ENCODE data around the gene LEMD2.
"Not testable (repeated sequence)": the region's sequence is repeated elsewhere in the genome, so short reads cannot be mapped to it uniquely, and the experiment has no call there.

Gene LEMD2

DNA sequence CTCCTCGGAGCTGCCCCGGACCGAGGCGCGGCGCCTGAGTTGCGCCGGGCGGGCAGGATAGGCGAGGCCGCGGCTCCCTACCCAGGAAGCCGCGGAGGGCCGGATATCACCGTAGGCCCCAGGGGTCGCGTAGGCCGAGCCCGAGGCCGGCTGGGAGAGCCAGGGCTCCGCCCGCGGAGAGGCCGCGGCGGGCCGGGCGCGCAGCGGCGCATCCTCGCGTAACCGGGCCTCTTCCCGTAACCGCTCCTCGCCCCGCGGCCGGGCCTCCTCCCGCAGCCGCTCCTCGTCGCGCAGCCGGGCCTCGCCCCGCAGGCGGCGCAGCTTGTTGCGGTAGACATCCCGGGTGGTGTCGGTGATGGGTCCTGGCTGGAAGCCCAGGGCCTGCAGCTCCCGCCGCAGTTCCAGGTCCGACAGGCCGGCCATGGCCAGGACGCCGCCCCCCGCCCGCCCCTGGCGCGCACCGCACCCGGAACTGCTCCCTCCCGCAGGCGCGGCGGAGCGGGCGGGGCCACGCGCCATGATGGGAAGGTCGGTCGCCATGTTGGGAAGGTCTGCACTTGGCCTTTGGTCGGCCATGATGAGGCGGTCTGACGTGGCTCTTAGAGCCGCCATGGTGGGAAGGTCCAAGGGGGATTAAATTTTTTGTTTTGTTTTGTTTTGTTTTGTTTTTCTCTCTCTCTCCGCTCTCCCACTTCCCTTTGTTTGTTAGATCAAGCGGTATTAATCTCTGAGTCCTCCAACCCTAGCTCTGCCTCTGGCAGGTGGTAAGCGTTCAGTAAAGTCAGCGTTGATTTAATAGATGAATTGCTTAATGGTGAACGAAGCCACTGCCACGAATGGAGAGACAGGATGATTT is at the start of gene LEMD2:
Gene LEMD2, minus strand, starts transcription at position 437 of the 856 bp plus-strand sequence. Its CDS starts 14 bp downstream, at position 423.
- peak within 1 kb of the TSS; percentile 92 for H3K27ac ChIP-seq (ENCODE audit: low read length)
- H3K4me1 ChIP-seq (ENCODE audit: control insufficient read depth, insufficient read depth, low read length): peaks cover 32% of the 10 kb centered on the region
- H3K9ac ChIP-seq (ENCODE audit: low read length in 2 of 2): peak within 1 kb of the TSS; percentile 82 to 92
- peak within 1 kb of the TSS; percentile 59 to 80 for H3K4me3 ChIP-seq (ENCODE audit: low read length in 2 of 2)
- H3K36me3 ChIP-seq (ENCODE audit: control insufficient read depth in 2 of 2, insufficient read depth in 2 of 2, low read length in 2 of 2): peaks cover 6 to 15% of the 10 kb centered on the region in 2 donors
- no peaks in the 10 kb centered on the region for H3K9me3 ChIP-seq (ENCODE audit: control insufficient read depth in 2 of 2, low read length in 2 of 2)
- peaks cover 0 to 4% of the 10 kb centered on the region in 2 donors for H3K27me3 ChIP-seq (ENCODE audit: control insufficient read depth in 1 of 2, insufficient read depth in 2 of 2, low read length in 2 of 2)

DNA sequence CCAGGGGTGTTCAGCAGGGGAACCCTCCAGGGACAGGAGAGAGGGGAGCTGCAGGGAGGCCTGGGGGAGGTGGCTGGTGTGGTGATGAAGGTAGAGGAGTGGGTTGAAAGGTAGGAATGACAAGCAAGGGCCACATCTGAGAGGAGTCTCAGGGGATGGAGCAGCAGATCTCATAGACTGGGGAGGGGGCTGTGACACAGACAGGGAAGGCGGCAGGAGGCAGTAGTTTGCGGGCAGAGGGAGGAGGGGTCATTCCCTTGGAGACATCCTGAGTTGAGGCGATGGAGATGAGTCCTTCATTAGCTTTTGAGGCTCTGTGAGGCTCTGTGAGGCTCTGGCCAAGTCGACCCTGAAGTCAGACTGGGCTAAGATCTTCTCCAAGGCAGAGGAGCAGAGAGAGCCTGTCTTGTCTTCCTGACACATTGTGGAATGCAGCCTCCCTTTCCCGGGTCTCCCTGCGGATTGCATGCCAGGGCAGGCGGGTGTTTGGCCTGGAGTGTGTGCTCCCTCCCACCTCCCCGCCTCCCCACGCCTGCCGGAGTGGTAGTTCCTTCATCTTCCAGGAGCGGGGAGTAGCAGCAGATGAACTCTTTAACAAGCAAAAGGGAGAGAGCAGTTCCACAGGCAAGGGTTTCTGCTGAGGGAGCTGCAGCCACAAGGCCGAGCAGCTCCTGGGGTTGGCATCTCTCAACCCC is 49.2 kb upstream of the LEMD2 start:
- Histone ChIP-seq H3K4me3 (ENCODE audit: low read length in 2 of 2) (no peak overlapping the region), H3K36me3 (ENCODE audit: control insufficient read depth in 2 of 2, insufficient read depth in 2 of 2, low read length in 2 of 2) (no peaks in the 10 kb centered on the region), H3K9ac (ENCODE audit: low read length in 2 of 2) (no peak overlapping the region), H3K27ac (ENCODE audit: low read length) (no peak overlapping the region), H3K27me3 (ENCODE audit: control insufficient read depth in 1 of 2, insufficient read depth in 2 of 2, low read length in 2 of 2) (no peaks in the 10 kb centered on the region), H3K4me1 (ENCODE audit: control insufficient read depth, insufficient read depth, low read length) (peaks cover 9% of the 10 kb centered on the region), H3K9me3 (ENCODE audit: control insufficient read depth in 2 of 2, low read length in 2 of 2) (peaks cover 0 to 5% of the 10 kb centered on the region in 2 donors)

DNA sequence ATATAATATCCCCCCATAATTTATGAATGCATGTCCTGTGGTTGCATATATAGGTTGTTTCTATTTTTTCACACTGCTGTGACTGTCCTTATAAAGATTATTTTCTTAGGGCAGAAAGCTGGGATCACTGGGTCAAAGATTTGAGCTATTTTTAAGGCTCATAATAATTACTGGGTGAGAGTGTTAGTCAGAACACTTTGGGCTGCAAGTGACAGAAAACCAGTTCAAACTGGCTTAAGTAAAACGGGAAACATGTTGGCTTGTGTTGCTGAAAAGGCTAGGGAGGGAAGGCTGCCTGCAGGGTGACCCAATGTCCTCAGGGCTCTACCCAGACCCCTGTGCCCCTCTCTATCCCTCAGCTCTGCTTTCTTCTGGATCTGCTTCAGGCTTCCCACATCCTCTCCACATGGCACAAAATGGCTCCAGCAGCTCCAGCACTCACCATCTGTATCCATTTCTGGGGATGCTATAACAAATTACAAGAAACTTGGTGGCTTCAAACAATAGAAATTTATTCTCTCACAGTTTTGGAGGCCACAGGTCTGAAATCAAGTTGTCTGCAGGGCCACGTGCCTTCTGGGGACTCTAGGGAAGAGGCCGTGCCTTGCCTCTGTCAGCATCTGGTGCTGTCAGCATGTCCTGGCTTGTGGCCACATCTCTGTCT is 48.0 kb upstream of the LEMD2 start:
- H3K27me3 ChIP-seq (ENCODE audit: control insufficient read depth in 1 of 2, insufficient read depth in 2 of 2, low read length in 2 of 2): no peaks in the 10 kb centered on the region
- no peaks in the 10 kb centered on the region for H3K36me3 ChIP-seq (ENCODE audit: control insufficient read depth in 2 of 2, insufficient read depth in 2 of 2, low read length in 2 of 2)
- H3K4me1 ChIP-seq (ENCODE audit: control insufficient read depth, insufficient read depth, low read length): peaks cover 9% of the 10 kb centered on the region
- no peak overlapping the region for H3K27ac ChIP-seq (ENCODE audit: low read length)
- no peak overlapping the region for H3K9ac ChIP-seq (ENCODE audit: low read length in 2 of 2)
- peaks cover 0 to 5% of the 10 kb centered on the region in 2 donors for H3K9me3 ChIP-seq (ENCODE audit: control insufficient read depth in 2 of 2, low read length in 2 of 2)
- no peak overlapping the region for H3K4me3 ChIP-seq (ENCODE audit: low read length in 2 of 2)

DNA sequence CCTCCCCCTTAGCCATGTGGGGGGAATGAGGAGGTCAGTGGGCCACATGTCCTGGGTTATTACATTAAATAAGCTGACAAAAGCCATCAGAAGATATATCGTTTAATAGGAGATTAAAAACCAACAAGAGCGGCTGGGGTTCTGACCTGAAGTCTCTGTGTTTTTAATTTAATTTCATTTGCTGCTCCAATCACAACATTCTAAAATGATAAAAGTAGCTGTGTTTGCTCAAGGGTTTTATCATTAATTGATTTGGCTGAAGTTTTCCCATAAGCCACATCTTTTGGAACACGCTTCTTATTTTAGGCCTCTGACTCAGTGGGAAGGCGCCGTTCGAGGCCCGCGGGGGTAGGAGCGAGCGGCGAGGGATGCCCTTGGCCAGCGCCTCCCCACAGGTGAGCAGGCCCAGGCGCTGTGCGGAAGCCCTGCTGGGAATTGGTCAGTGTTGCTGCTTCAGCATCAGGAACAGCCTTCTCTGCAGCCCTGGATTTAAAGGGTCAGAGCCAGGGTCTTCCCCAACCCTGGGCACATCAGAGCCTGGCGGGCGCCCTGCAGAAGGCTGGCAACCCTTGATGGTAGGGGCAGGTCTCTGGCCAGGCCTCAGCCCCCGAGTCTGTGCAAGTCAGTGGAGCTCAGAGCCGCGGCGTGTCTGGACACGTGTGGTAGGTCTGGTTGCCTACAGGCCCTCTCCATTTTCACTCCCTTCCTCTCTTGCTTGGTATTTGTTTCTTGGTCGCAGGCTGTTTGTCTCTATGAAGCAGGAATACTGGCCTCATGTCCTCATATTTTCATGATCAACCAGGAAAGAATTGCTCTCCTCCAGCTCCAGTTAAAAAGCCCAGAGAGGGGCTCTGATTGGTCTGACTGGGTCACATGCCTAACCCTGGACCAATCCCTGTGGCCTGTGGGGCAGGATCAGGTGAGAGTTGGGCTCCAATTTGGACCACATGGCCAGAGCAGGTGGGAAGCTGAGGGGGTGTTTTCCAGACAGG is 45.8 kb upstream of the LEMD2 start:
- H3K4me1 ChIP-seq (ENCODE audit: control insufficient read depth, insufficient read depth, low read length): peaks cover 6% of the 10 kb centered on the region

DNA sequence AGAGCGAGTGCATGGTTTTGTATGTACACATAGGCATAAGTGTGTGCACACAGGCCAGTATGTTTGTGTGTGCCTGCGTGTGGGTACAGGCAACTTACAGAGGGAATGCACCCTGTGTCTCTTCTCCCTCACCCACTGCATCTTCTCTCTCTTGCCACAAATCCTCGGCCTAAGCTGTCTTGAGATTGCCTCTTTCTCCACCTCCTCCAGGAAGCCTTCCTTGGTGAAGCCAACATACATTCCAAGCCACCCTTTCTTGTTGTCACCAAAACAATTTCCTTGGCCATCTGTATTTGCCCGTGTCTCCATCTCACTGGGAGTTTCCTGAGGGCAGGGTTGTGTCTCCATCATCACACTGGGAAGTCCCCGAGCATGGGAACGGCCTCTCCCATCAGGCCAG is 44.7 kb upstream of the LEMD2 start:
- H3K9me3 ChIP-seq (ENCODE audit: control insufficient read depth in 2 of 2, low read length in 2 of 2): peaks cover 0 to 5% of the 10 kb centered on the region in 2 donors
- H3K27ac ChIP-seq (ENCODE audit: low read length): no peak overlapping the region
- peaks cover 13% of the 10 kb centered on the region for H3K4me1 ChIP-seq (ENCODE audit: control insufficient read depth, insufficient read depth, low read length)
- H3K9ac ChIP-seq (ENCODE audit: low read length in 2 of 2): no peak overlapping the region
- no peak overlapping the region for H3K4me3 ChIP-seq (ENCODE audit: low read length in 2 of 2)
- H3K27me3 ChIP-seq (ENCODE audit: control insufficient read depth in 1 of 2, insufficient read depth in 2 of 2, low read length in 2 of 2): no peaks in the 10 kb centered on the region
- no peaks in the 10 kb centered on the region for H3K36me3 ChIP-seq (ENCODE audit: control insufficient read depth in 2 of 2, insufficient read depth in 2 of 2, low read length in 2 of 2)

More for the DNA sequence above, 45.8 kb upstream of the LEMD2 start:
- H3K9me3 ChIP-seq (ENCODE audit: control insufficient read depth in 2 of 2, low read length in 2 of 2): peaks cover 0 to 5% of the 10 kb centered on the region in 2 donors
- H3K4me3 ChIP-seq (ENCODE audit: low read length in 2 of 2): no peak overlapping the region
- H3K27ac ChIP-seq (ENCODE audit: low read length): no peak overlapping the region
- H3K27me3 ChIP-seq (ENCODE audit: control insufficient read depth in 1 of 2, insufficient read depth in 2 of 2, low read length in 2 of 2): no peaks in the 10 kb centered on the region
- no peaks in the 10 kb centered on the region for H3K36me3 ChIP-seq (ENCODE audit: control insufficient read depth in 2 of 2, insufficient read depth in 2 of 2, low read length in 2 of 2)
- no peak overlapping the region for H3K9ac ChIP-seq (ENCODE audit: low read length in 2 of 2)

DNA sequence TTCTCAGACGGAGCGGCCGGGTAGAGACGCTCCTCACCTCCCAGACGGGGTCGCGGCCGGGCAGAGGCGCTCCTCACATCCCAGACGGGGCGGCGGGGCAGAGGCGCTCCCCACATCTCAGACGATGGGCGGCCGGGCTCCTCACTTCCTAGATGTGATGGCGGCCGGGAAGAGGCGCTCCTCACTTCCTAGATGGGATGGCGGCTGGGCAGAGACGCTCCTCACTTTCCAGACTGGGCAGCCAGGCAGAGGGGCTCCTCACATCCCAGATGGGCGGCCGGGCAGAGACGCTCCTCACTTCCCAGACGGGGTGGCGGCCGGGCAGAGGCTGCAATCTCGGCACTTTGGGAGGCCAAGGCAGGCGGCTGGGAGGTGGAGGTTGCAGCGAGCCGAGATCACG is 43.9 kb upstream of the LEMD2 start:
- H3K9ac ChIP-seq (ENCODE audit: low read length in 2 of 2); H3K27ac ChIP-seq (ENCODE audit: low read length); H3K27me3 ChIP-seq (ENCODE audit: control insufficient read depth in 1 of 2, insufficient read depth in 2 of 2, low read length in 2 of 2); H3K4me3 ChIP-seq (ENCODE audit: low read length in 2 of 2); H3K9me3 ChIP-seq (ENCODE audit: control insufficient read depth in 2 of 2, low read length in 2 of 2); H3K36me3 ChIP-seq (ENCODE audit: control insufficient read depth in 2 of 2, insufficient read depth in 2 of 2, low read length in 2 of 2): not testable (repeated sequence)
- peaks cover 17% of the 10 kb centered on the region for H3K4me1 ChIP-seq (ENCODE audit: control insufficient read depth, insufficient read depth, low read length)

DNA sequence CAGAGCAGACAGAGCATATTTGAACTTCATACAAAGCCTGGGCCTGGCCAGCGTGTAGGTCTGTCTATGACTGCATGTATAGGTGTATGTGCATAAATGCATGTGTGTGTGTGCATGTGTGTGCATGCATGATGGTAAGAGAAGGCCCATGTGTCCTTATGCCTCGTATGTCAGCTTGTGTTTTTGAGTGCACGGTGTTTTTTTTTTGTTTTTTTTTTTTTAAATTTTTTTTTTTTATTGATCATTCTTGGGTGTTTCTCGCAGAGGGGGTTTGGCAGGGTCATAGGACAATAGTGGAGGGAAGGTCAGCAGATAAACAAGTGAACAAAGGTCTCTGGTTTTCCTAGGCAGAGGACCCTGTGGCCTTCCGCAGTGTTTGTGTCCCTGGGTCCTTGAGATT is 42.8 kb upstream of the LEMD2 start:
- H3K36me3 ChIP-seq (ENCODE audit: control insufficient read depth in 2 of 2, insufficient read depth in 2 of 2, low read length in 2 of 2); H3K27ac ChIP-seq (ENCODE audit: low read length); H3K27me3 ChIP-seq (ENCODE audit: control insufficient read depth in 1 of 2, insufficient read depth in 2 of 2, low read length in 2 of 2); H3K9ac ChIP-seq (ENCODE audit: low read length in 2 of 2); H3K9me3 ChIP-seq (ENCODE audit: control insufficient read depth in 2 of 2, low read length in 2 of 2); H3K4me3 ChIP-seq (ENCODE audit: low read length in 2 of 2): not testable (repeated sequence)
- peaks cover 22% of the 10 kb centered on the region for H3K4me1 ChIP-seq (ENCODE audit: control insufficient read depth, insufficient read depth, low read length)

DNA sequence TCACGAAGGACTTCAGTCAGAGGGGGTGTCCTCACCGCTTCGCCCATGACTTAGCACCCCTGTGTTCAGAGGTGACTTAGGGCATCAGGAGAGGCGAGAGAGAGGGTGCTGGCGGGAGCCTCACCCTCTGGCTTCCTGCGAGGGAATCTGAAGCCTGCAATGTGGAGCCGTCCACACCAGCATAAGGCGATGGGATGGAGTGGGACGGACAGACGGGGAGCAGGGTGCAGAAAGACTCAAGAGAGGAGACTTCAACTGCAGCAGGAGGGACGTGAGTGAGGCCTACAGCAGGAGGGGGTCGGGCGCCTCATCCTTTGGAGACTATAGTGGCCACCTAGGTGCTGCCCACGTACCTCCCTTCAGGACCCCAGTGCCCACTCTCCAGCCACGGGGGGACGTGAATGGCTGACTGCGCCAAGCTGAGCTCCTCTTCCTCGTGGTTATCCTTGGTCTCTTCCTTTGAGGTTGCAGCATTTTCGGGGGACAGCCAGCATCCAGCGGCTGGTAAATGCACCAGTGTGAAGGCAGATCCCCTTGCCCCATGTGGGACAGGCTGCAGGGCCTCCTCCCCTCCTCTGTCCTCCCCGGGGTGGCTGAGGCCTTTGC is 41.8 kb upstream of the LEMD2 start:
- Histone ChIP-seq H3K4me1 (ENCODE audit: control insufficient read depth, insufficient read depth, low read length) (peaks cover 22% of the 10 kb centered on the region), H3K27me3 (ENCODE audit: control insufficient read depth in 1 of 2, insufficient read depth in 2 of 2, low read length in 2 of 2) (no peaks in the 10 kb centered on the region), H3K9me3 (ENCODE audit: control insufficient read depth in 2 of 2, low read length in 2 of 2) (no peaks in the 10 kb centered on the region), H3K36me3 (ENCODE audit: control insufficient read depth in 2 of 2, insufficient read depth in 2 of 2, low read length in 2 of 2) (no peaks in the 10 kb centered on the region), H3K4me3 (ENCODE audit: low read length in 2 of 2) (no peak overlapping the region), H3K9ac (ENCODE audit: low read length in 2 of 2) (no peak overlapping the region), H3K27ac (ENCODE audit: low read length) (no peak overlapping the region)

DNA sequence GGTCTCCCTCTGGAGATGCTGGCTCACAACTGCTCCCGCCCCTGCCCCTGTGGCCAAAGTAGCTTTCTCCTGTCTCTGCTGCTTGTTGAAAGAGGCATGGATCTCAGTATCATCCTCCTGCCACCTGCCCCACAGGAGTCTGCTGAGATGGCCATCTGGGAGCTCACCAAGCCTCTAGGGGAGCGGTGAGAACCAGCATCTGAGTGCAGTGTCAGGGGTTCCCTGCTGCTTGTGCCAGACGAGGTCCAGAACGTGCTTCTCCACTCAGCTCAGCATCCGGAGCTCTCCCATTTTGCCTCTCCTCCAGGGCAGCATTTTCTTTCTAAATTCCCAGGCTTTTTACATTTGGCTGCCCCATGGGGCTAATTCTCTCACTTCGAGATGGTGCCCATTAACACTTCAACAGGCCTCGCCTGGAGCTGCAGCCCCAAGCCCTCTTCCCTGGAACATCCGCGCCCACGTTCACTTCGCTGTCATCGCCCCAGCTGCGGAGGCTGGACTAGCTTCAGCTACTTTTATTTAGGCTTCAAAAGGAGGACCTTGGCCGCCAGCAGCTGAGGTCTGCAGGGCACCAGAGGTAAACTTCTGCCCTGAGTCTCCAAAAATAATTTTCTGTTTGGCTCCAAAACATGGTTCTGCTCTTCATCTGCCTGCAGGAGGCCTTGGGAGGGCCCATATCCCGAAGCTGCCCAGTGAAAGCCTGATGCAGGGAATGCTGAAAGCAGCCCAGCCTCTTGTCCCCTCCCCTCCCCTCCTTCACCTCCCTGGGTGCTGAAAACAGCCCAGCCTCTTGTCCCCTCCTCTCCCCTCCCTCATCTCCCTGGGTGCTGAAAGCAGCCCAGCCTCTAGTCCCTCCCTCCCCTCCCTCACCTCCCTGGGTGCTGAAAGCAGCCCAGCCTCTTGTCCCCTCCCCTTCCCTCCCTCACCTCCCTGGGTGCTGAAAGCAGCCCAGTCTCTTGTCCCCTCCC is 40.1 kb upstream of the LEMD2 start:
- Histone ChIP-seq H3K4me1 (ENCODE audit: control insufficient read depth, insufficient read depth, low read length) (peaks cover 22% of the 10 kb centered on the region), H3K36me3 (ENCODE audit: control insufficient read depth in 2 of 2, insufficient read depth in 2 of 2, low read length in 2 of 2) (no peaks in the 10 kb centered on the region), H3K27me3 (ENCODE audit: control insufficient read depth in 1 of 2, insufficient read depth in 2 of 2, low read length in 2 of 2) (no peaks in the 10 kb centered on the region), H3K4me3 (ENCODE audit: low read length in 2 of 2) (peak overlapping the region in 1 of 2 donors; percentile 44), H3K9me3 (ENCODE audit: control insufficient read depth in 2 of 2, low read length in 2 of 2) (no peaks in the 10 kb centered on the region), H3K27ac (ENCODE audit: low read length) (peak overlapping the region; percentile 49), H3K9ac (ENCODE audit: low read length in 2 of 2) (no peak overlapping the region)

Measured in stomach smooth muscle (tissue), 2 donors.